SK-N-SH (cell line): Measurements from ENCODE around the gene CRYGC. TPM values are rescaled to one million over a fixed set of nuclear protein-coding genes. Genes with fewer than 3 reads are reported as not detected.

Experiments
- CTCF ChIA-PET: fragments of 300-600, 350-600 bp; formaldehyde crosslinking; extraction: SDS; loops from one replicate; lab custom pipeline; 2021; lab: Yijun Ruan, JAX
- POLR2A ChIA-PET: fragments of 350-600 bp; sonication (Branson Sonifier 250); formaldehyde crosslinking; extraction: SDS; loops from one replicate; lab custom pipeline; 2020; ENCODE audit warnings: antibody characterized with exemption, inconsistent platforms; lab: Yijun Ruan, JAX
- DNase-seq: peaks from one replicate; pipeline ENCODE4 v3.0.0; 2012
- H2AFZ ChIP-seq: fragments of 200-600 bp; sonication (generic); 2 replicates; pipeline ENCODE4 v1.8.1; 2016; ENCODE audit warnings: antibody characterized with exemption, mild to moderate bottlenecking, low read depth
- H3F3A ChIP-seq: fragments of 200-600 bp; sonication (generic); replicated peaks from 2 replicates; pipeline ENCODE3; 2016; ENCODE audit warnings: antibody characterized with exemption, mild to moderate bottlenecking; ENCODE audit not compliant: insufficient read depth
- H3K27ac ChIP-seq, 2 experiments: fragments of 200-500 bp in 1 of 2; fragments of 200-600 bp in 1 of 2; sonication (Bioruptor generic) in 1 of 2; sonication (generic), shearing (Covaris generic) in 1 of 2; 2 replicates each; pipeline versions ENCODE4 v1.5.1 to v1.6.1; 2014 to 2016; ENCODE audit warnings: low read depth in 2 of 2, inconsistent platforms in 1 of 2, low read length in 1 of 2, mild to moderate bottlenecking in 1 of 2, mixed read lengths in 1 of 2
- H3K27me3 ChIP-seq: fragments of 200-600 bp; sonication (generic), shearing (Covaris generic); 2 replicates; pipeline ENCODE4 v1.6.1; 2016; ENCODE audit warnings: mixed run types; ENCODE audit not compliant: insufficient read depth
- H3K36me3 ChIP-seq, 2 experiments: fragments of 200-500 bp in 1 of 2; fragments of 200-600 bp in 1 of 2; sonication (Bioruptor generic) in 1 of 2; sonication (generic) in 1 of 2; replicated peaks in 1 of 2; 2 replicates each; pipeline versions ENCODE3 to v1.5.1; 2014 to 2016; ENCODE audit warnings: low read length in 1 of 2, mild to moderate bottlenecking in 1 of 2; ENCODE audit not compliant: insufficient read depth in 2 of 2, control insufficient read depth in 1 of 2
- H3K4me1 ChIP-seq, 2 experiments: fragments of 200-500 bp in 1 of 2; fragments of 200-600 bp in 1 of 2; sonication (Bioruptor generic) in 1 of 2; sonication (generic), shearing (Covaris generic) in 1 of 2; 2 replicates each; pipeline versions ENCODE4 v1.5.1 to v1.6.1; 2014 to 2016; ENCODE audit warnings: low read depth in 1 of 2, low read length in 1 of 2, mixed run types in 1 of 2; ENCODE audit not compliant: insufficient read depth in 2 of 2, control insufficient read depth in 1 of 2
- H3K4me2 ChIP-seq: fragments of 200-600 bp; sonication (generic), shearing (Covaris generic); 2 replicates; pipeline ENCODE4 v1.6.1; 2017; ENCODE audit warnings: mixed run types
- H3K4me3 ChIP-seq, 2 experiments: fragments of 200-500 bp in 1 of 2; fragments of 200-600 bp in 1 of 2; sonication (Bioruptor generic) in 1 of 2; sonication (generic), shearing (Covaris generic) in 1 of 2; 2 replicates each; pipeline versions ENCODE4 v1.5.1 to v1.8.1; 2014 to 2016; ENCODE audit warnings: low read depth in 2 of 2, inconsistent platforms in 1 of 2, low read length in 1 of 2, mild to moderate bottlenecking in 1 of 2, mixed read lengths in 1 of 2, moderate library complexity in 1 of 2
- H3K79me2 ChIP-seq: fragments of 200-600 bp; sonication (generic); 2 replicates; pipeline ENCODE4 v1.8.1; 2017; ENCODE audit warnings: mild to moderate bottlenecking; ENCODE audit not compliant: insufficient read depth
- H3K9ac ChIP-seq: fragments of 200-600 bp; sonication (generic); 2 replicates; pipeline ENCODE4 v1.6.1; 2017; ENCODE audit warnings: mixed run types
- H3K9me2 ChIP-seq: fragments of 200-600 bp; sonication (generic); 2 replicates; pipeline ENCODE4 v1.6.1; 2017; ENCODE audit warnings: mixed run types
- H3K9me3 ChIP-seq: fragments of 200-600 bp; sonication (generic); 2 replicates; pipeline ENCODE4 v1.6.1; 2017; ENCODE audit warnings: mixed run types, mild to moderate bottlenecking, moderate library complexity
- H4K20me1 ChIP-seq: fragments of 200-600 bp; sonication (generic); 2 replicates; pipeline ENCODE4 v1.6.1; 2017; ENCODE audit warnings: mild to moderate bottlenecking, mixed run types; ENCODE audit not compliant: insufficient read depth
- CTCF ChIP-seq: fragments of 200-600 bp; sonication (generic); IDR thresholded peaks from 2 replicates; pipeline ENCODE4 v1.6.1; 2017; ENCODE audit warnings: antibody characterized with exemption, mild to moderate bottlenecking, moderate library complexity
- ELF1 ChIP-seq: IDR thresholded peaks from 2 replicates; pipeline ENCODE4 v1.4.0; 2012
- FOSL2 ChIP-seq: IDR thresholded peaks from 2 replicates; pipeline ENCODE4 v1.4.0; 2012; ENCODE audit warnings: low read depth, mild to moderate bottlenecking, moderate library complexity, borderline replicate concordance
- FOXJ3 ChIP-seq: sonication (generic); formaldehyde crosslinking; IDR thresholded peaks from 2 replicates; pipeline ENCODE4 v1.5.1; 2020; ENCODE audit warnings: mild to moderate bottlenecking, missing genetic modification reagents
- PBX3 ChIP-seq: IDR thresholded peaks from 2 replicates; pipeline ENCODE4; 2012
- POLR2AphosphoS5 ChIP-seq: IDR thresholded peaks from 2 replicates; pipeline ENCODE4 v1.6.1; 2012; ENCODE audit warnings: low read depth, low read length
- RCOR1 ChIP-seq: fragments of 150-350 bp; IDR thresholded peaks from 2 replicates; pipeline ENCODE4 v1.6.1; 2017; ENCODE audit warnings: antibody characterized with exemption, low read length
- RFX5 ChIP-seq: IDR thresholded peaks from 2 replicates; pipeline ENCODE4 v1.6.1; 2012; ENCODE audit warnings: mild to moderate bottlenecking, improper control_type of control experiment, low read length
- TCF12 ChIP-seq: IDR thresholded peaks from 2 replicates; pipeline ENCODE4 v1.4.0; 2012
- TEAD4 ChIP-seq: IDR thresholded peaks from 2 replicates; pipeline ENCODE4 v1.4.0; 2012; ENCODE audit warnings: mild to moderate bottlenecking, borderline replicate concordance; ENCODE audit not compliant: insufficient read depth
- YY1 ChIP-seq: IDR thresholded peaks from 2 replicates; pipeline ENCODE4 v1.4.0; 2012; ENCODE audit warnings: low read depth, mild to moderate bottlenecking
- ZBTB33 ChIP-seq: IDR thresholded peaks from 2 replicates; pipeline ENCODE4 v1.4.0; 2012; ENCODE audit warnings: low read depth, borderline replicate concordance
- WGBS: methylation state at CpG from one replicate; pipeline ENCODE4 v1.1.6; 2017; ENCODE audit warnings: low lambda C conversion rate; 5-methylcytosine and 5-hydroxymethylcytosine counted together
- polyA plus RNA-seq, 3 experiments: library from polyadenylated mRNA; depleted of rRNA; stranded (reverse); fragments of >200 nt; gene quantifications; 2 replicates each; pipeline ENCODE4 v1.2.3, GENCODE V29; 2012

CRYGC gene
- polyA plus RNA-seq, 1 of the 3 experiments (the other 2 are of a cell fraction) = 0.31 TPM

- Histone ChIP-seq H3K4me3 (no peak overlapping the region), H3K9ac (no peak overlapping the region), H2AFZ (no peak overlapping the region), H3K27ac (no peak overlapping the region), H3K4me1 (no peaks in the 10 kb centered on the region), H3F3A (no peaks in the 10 kb centered on the region), H3K4me2 (no peak overlapping the region), H4K20me1 (no peaks in the 10 kb centered on the region), H3K9me3 (no peaks in the 10 kb centered on the region), H3K36me3 (no peaks in the 10 kb centered on the region), H3K27me3 (no peaks in the 10 kb centered on the region), H3K9me2 (no peaks in the 10 kb centered on the region), H3K79me2 (no peaks in the 10 kb centered on the region)
- TF ChIP-seq CTCF (no peak), RFX5 (no peak), ZBTB33 (no peak), YY1 (no peak), TCF12 (no peak), FOXJ3 (CRISPR knock-in tag) (no peak), POLR2AphosphoS5 (no peak), RCOR1 (no peak), PBX3 (no peak), ELF1 (no peak), FOSL2 (no peak)
- ChIA-PET CTCF (interaction anchor here (0.9 to 3.1 kb wide), 3 partner anchors 11 to 48 kb away, joined by 3 to 11 read pairs (median 5); no protein-coding TSS in a partner anchor), POLR2A (no interaction called here)
- DNase-seq = no peak
These were observed 20.5 kb upstream of the CRYGC start for GRCh38 chr2:208150094-208150493.

- Histone ChIP-seq H3K36me3 (no peaks in the 10 kb centered on the region), H3F3A (no peaks in the 10 kb centered on the region), H3K79me2 (no peaks in the 10 kb centered on the region), H3K9me2 (no peaks in the 10 kb centered on the region), H4K20me1 (no peaks in the 10 kb centered on the region), H3K4me3 (no peak overlapping the region), H2AFZ (no peak overlapping the region), H3K4me2 (no peak overlapping the region), H3K4me1 (no peaks in the 10 kb centered on the region), H3K9me3 (no peaks in the 10 kb centered on the region), H3K9ac (no peak overlapping the region), H3K27ac (no peak overlapping the region), H3K27me3 (no peaks in the 10 kb centered on the region)
- POLR2A ChIA-PET = no interaction called here
- TF ChIP-seq TEAD4 (no peak), CTCF (peak; percentile 32)
- WGBS = 50% methylated on average over 2 of the region's 2 CpGs
- CTCF ChIA-PET = interaction anchor here (0.6 to 3.1 kb wide), 7 partner anchors 12 to 106 kb away, joined by 3 to 11 read pairs (median 4); partner anchors contain the start of gene IDH1
- DNase-seq = no peak
These were observed 19.2 kb upstream of the CRYGC start for GRCh38 chr2:208148803-208149202.
